GM18861 (cell line): Measurements from ENCODE around the gene RMND5A.
A peak's percentile ranks its signal among the peaks of the same experiment; 100 is the strongest.

Experiments
- ATAC-seq: cut with Tn5 transposase; IDR thresholded peaks from one replicate; pipeline ENCODE4 v1.9.1; 2021; ENCODE audit not compliant: unreplicated experiment

RMND5A gene

GRCh38 chr2:86790134-86790675 is 70.1 kb downstream of the RMND5A start:
- no peak for ATAC-seq

GRCh38 chr2:86790676-86791572 is 70.8 kb downstream of the RMND5A start, which contains the start of gene CD8A:
Gene CD8A, minus strand, starts transcription at chr2:86790913. Its CDS starts 88 bp downstream, at chr2:86790825.
- no peak for ATAC-seq

GRCh38 chr2:86791573-86791972 is 71.5 kb downstream of the RMND5A start:
- ATAC-seq: no peak

GRCh38 chr2:86793752-86794151 is 73.7 kb downstream of the RMND5A start:
- ATAC-seq: no peak

GRCh38 chr2:86794861-86795260 is 74.8 kb downstream of the RMND5A start:
- ATAC-seq: no peak

GRCh38 chr2:86800856-86801567 is 80.9 kb downstream of the RMND5A start:
- ATAC-seq: no peak

GRCh38 chr2:86806059-86806857 is 86.2 kb downstream of the RMND5A start:
- ATAC-seq: no peak

- no peak for ATAC-seq
Measured at GRCh38 chr2:86807133-86807467, 87.0 kb downstream of the RMND5A start.

- no peak for ATAC-seq
Measured at GRCh38 chr2:86807468-86808275, 87.6 kb downstream of the RMND5A start.

- peak; percentile 88 for ATAC-seq
Measured at GRCh38 chr2:86808315-86809161, 88.4 kb downstream of the RMND5A start.

GRCh38 chr2:86809481-86810121 is 89.5 kb downstream of the RMND5A start:
- ATAC-seq: no peak

- no peak for ATAC-seq
Measured at GRCh38 chr2:86815611-86816010, 95.5 kb downstream of the RMND5A start.

GRCh38 chr2:86818114-86818801 is 98.2 kb downstream of the RMND5A start:
- no peak for ATAC-seq

- no peak for ATAC-seq
Measured at GRCh38 chr2:86818957-86819356, 98.9 kb downstream of the RMND5A start.

- no peak for ATAC-seq
Measured at GRCh38 chr2:86821306-86821705, 101.2 kb downstream of the RMND5A start.

GRCh38 chr2:86821842-86822241 is 101.8 kb downstream of the RMND5A start:
- no peak for ATAC-seq

GRCh38 chr2:86822668-86823345 is 102.7 kb downstream of the RMND5A start:
- no peak for ATAC-seq
